Suprapubic skin (tissue), 3 donors: ENCODE data around the gene LIN28A.

Experiments used
- CTCF ChIP-seq, 2 donors: fragments of 200-600 bp in 1 of 2; fragments of 450-650 bp in 1 of 2; sonication (generic) in 1 of 2; IDR thresholded peaks; one replicate each; pipeline ENCODE4 v1.5.1; 2016 to 2019; ENCODE audit warnings: antibody characterized with exemption in 2 of 2, mild to moderate bottlenecking in 1 of 2, moderate library complexity in 1 of 2
- POLR2AphosphoS5 ChIP-seq, 3 donors: sonication (generic); formaldehyde crosslinking; IDR thresholded peaks; one replicate each; pipeline ENCODE4 v1.6.1; 2017; ENCODE audit warnings: antibody characterized with exemption in 3 of 3

- TF ChIP-seq POLR2AphosphoS5 (IDR thresholded peaks at IDR 0.05) (no peak), CTCF (IDR thresholded peaks at IDR 0.05) (no peak)
Measured at GRCh38 chr1:26376050-26376449, 34.6 kb upstream of the LIN28A start.
